ENCODE measurements around the gene NMRK1. TPM values are rescaled to one million over a fixed set of nuclear protein-coding genes. Genes with fewer than 3 reads are reported as not detected.

NMRK1 gene
- 53.3 and 55.0 TPM in 2 replicates for total RNA-seq (2014; rRNA removed; shearing (Covaris generic))

DNA sequence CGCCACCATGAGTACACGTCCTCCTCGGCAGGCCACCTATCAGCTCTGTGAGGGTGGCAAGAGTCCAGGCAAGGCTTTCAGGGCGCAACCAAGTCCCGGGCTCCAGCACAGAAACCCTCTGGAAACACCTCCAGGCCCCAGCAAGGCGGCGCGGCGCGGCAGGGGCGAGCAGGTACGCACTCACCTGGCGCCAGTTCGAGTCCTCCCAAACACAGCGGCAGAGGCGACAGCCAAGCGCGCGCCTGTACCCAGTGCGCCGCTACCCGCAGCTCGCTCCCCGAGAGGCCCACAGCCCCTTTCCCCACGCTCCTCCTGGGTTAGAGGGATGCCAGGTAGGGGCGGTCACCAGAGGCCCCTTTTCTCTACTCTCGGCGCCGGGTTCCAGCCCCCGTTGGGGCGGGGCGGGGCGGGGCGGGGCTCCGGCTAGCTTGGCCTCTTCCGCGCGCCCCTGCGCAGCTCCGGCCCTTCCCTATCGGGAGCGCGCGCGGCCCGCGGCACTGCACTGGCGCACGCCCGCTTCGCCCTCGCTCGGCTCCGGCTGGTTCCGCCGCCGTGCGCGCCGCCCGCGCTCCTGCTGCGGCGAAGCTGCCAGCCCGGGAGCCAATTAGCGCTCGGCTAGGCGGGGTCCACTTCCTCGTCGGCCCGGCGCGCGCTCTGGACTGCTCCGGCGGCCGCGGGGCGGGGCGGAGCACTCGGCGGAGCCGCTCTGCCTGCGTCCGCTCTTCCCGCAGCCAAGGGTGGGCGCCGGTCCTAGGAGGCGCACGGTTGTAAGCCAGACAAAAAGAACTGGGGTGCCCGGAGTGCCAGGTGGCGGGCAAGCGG, at the start of gene NMRK1, which contains the start of gene OSTF1:
Gene NMRK1, minus strand, starts transcription at position 332 of the 822 bp plus-strand sequence. CDS start 5,040 bp downstream, outside the sequence.
Gene OSTF1, plus strand, starts transcription at position 691 of the 822 bp plus-strand sequence. CDS start 179 bp downstream, outside the sequence.
- no peaks in the 10 kb centered on the region for H3K9me3 ChIP-seq (replicated peaks)
- no peaks in the 10 kb centered on the region for H3K27me3 ChIP-seq
- peak; percentile 95 to 97 for DNase-seq
- peak within 1 kb of the TSS; percentile 100 for H3K27ac ChIP-seq
- H3K4me3 ChIP-seq = peak within 1 kb of the TSS; percentile 96
- H3K36me3 ChIP-seq = no peaks in the 10 kb centered on the region
- H3K4me1 ChIP-seq = peaks cover 11% of the 10 kb centered on the region

DNA sequence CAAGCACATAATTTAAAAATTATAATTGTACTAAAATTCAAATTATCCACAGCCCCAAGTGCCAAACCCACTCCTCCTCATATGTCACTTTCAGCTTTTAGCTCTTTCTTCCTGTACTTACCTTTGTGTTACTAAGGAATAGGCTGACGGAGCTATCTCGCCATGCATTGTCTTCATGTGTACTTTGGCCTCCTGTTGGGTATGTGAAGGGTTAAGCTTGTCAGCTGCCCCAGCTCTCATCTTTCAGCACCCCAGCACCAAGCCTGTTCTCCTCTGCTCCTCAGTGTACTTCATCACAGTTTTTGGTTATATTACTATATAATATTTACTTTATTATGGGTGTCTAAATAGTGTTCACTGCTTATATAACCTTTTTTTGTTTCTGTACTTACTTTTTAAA, 46.5 kb upstream of the NMRK1 start:
- no peak overlapping the region for H3K4me3 ChIP-seq
- no peaks in the 10 kb centered on the region for H3K4me1 ChIP-seq
- H3K27ac ChIP-seq = no peak overlapping the region
- H3K36me3 ChIP-seq = peaks cover 10% of the 10 kb centered on the region
- H3K9me3 ChIP-seq (replicated peaks) = no peaks in the 10 kb centered on the region
- peak in 1 of 2 experiments; percentile 17 for DNase-seq
- H3K27me3 ChIP-seq = no peaks in the 10 kb centered on the region

DNA sequence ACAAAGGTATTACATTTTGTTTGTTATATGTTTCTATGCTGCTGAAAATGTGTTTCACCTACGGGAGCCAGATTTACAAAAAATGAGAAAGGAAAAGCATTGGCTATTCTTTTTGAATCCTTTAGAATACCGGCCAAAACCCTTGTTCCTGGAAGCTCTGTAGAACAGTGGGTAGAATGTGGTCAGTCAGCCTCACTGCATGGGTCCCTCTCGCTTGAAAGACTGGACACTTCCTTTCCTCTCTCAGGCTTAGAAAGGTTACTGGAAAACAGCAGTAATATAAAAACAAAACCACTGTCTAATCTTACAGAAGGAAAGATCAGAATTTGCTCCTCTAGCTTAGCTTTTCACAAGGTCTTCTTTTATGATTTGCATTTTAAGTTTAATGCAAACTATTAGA, 45.4 kb upstream of the NMRK1 start:
- H3K4me1 ChIP-seq = no peaks in the 10 kb centered on the region
- no peak overlapping the region for H3K27ac ChIP-seq
- H3K9me3 ChIP-seq (replicated peaks) = no peaks in the 10 kb centered on the region
- no peak overlapping the region for H3K4me3 ChIP-seq
- peaks cover 10% of the 10 kb centered on the region for H3K36me3 ChIP-seq
- H3K27me3 ChIP-seq = no peaks in the 10 kb centered on the region
- DNase-seq = no peak

DNA sequence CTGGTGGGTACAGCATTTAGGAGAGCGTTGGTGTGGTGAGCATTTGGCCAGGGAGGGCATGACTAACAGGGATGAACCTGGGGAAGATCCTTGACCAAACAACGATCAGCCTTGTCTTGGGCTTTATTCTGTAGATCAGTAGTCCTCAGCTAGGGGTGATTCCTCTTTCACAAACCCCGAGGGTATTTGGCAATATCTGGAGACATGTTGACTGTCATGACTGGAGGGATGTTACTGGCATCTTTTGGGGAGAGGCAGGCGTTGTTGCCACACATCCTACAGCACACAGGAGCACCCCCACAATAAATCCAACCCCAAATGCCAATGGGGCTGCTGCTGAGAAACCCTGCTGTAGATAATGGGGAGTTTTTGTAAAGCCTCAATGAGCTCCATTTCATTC, 44.3 kb upstream of the NMRK1 start:
- peaks cover 7% of the 10 kb centered on the region for H3K36me3 ChIP-seq
- H3K27me3 ChIP-seq = no peaks in the 10 kb centered on the region
- no peak overlapping the region for H3K4me3 ChIP-seq
- no peak for DNase-seq
- H3K4me1 ChIP-seq = no peaks in the 10 kb centered on the region
- H3K9me3 ChIP-seq (replicated peaks) = no peaks in the 10 kb centered on the region
- no peak overlapping the region for H3K27ac ChIP-seq

DNA sequence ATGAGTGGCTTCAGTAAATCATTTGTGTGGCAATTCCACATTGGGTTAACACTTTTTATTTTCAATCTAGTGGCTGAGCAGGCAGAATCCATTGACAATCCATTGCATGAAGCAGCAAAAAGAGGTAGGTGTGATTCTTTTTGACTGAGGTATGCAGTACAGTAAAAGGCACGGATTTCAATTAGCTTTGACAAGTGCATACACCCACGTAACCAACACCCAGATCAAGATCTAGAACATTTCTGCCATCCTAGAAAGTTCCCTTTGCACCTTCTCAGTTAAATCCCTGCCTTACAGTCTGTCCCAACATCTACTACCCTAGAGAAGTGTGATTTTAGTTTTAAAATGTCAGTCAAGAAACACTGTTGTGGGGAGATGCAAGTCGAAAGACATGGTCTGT, 43.7 kb upstream of the NMRK1 start:
- DNase-seq = no peak
- Histone ChIP-seq H3K4me3 (no peak overlapping the region), H3K9me3 (replicated peaks) (no peaks in the 10 kb centered on the region), H3K4me1 (no peaks in the 10 kb centered on the region), H3K27ac (no peak overlapping the region), H3K27me3 (no peaks in the 10 kb centered on the region), H3K36me3 (peaks cover 7% of the 10 kb centered on the region)

DNA sequence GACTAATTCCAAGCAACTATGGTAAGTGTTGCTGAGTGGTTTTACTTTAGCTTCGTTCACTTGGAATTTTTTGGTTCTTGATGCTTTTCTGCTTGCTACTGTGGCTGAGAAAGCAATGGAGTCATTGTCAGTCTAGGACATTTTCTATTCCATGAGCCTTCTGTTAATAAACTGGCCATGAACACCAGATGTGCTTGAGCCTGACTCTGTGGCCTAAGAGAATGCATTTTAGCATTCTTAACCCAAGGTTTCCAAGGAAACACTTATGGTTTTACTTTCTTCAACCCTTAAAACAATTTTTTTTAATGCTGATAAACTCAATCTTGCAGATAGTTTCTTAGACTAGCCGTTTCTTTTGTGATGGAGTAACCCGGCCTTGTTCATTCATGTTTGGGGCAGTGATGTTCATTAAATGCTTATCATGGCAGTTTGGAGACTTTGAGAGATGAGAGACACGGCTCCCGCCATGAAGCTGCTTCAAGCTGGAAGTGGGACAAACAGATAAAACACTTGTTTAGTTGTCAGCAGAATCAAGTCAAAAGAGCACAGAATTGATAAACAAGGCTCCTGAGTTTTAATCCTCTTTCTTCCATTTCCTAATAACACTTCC, 42.8 kb upstream of the NMRK1 start:
- peaks cover 4% of the 10 kb centered on the region for H3K36me3 ChIP-seq
- H3K9me3 ChIP-seq (replicated peaks) = no peaks in the 10 kb centered on the region
- H3K4me3 ChIP-seq = no peak overlapping the region
- H3K27me3 ChIP-seq = no peaks in the 10 kb centered on the region
- no peaks in the 10 kb centered on the region for H3K4me1 ChIP-seq
- DNase-seq = no peak
- no peak overlapping the region for H3K27ac ChIP-seq

DNA sequence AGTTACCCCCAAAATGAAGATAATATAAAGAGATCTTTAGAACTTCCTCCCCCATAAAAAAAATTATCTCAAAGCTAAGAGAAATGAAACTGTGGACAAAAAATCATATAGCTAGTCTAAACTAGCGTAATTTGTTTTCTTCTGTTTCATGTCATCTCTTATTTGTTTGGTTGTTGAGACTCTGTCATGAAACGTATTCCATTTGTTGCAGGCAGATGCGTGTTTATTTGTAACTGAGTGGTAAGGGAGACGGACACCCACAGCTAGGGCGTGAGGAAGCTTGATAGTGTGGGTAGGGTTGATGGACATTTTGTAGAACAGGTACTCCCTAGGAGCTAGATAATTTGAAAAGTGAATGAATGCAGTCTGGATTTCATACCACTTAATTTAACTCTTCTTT, 42.2 kb upstream of the NMRK1 start:
- Histone ChIP-seq H3K9me3 (replicated peaks) (no peaks in the 10 kb centered on the region), H3K4me1 (no peaks in the 10 kb centered on the region), H3K27ac (no peak overlapping the region), H3K36me3 (peaks cover 5% of the 10 kb centered on the region), H3K27me3 (no peaks in the 10 kb centered on the region), H3K4me3 (no peak overlapping the region)
- no peak for DNase-seq

DNA sequence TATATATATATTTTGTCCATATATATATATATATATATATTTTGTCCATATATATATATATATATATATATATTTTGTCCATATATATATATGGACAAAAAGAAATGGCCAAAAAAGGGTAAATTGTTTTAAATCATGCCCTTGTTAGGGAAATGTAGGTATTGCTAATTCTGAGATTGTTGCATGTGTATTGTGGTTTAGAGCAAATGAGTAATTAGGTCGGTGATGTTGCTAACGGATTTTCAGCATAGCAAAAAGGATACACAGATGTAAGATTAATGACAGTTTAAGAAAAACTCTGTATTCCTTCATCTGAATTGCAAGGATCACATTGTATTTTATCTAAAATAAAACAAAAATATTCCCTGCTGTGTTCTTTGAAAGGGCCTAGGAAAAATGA, 40.6 kb upstream of the NMRK1 start:
- H3K27me3 ChIP-seq = no peaks in the 10 kb centered on the region
- H3K4me1 ChIP-seq = no peaks in the 10 kb centered on the region
- no peaks in the 10 kb centered on the region for H3K9me3 ChIP-seq (replicated peaks)
- H3K27ac ChIP-seq = no peak overlapping the region
- DNase-seq = no peak
- peaks cover 6% of the 10 kb centered on the region for H3K36me3 ChIP-seq
- no peak overlapping the region for H3K4me3 ChIP-seq

DNA sequence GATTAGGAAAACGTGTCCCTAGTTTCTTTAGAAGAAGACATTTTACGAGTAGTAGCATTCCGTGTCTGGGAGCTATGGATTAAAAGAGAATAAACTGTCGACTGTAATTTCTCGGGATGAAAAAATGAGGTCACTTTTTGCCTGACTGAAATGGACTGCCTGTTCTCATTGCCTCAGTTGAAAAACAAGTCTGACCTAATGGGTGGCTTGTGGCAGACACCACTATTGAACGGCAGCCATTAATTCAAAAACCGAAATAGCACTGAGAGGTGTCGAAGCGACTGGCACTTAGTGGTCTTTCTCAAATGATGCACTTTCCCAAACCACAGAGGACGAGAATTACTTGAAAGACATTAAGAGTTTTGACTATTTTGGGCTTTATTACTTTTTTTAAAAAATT, 35.7 kb upstream of the NMRK1 start:
- no peaks in the 10 kb centered on the region for H3K4me1 ChIP-seq
- H3K27ac ChIP-seq = no peak overlapping the region
- no peaks in the 10 kb centered on the region for H3K9me3 ChIP-seq (replicated peaks)
- H3K36me3 ChIP-seq = peaks cover 8% of the 10 kb centered on the region; the same call in 1 of the 2 replicates
- no peak overlapping the region for H3K4me3 ChIP-seq
- DNase-seq = no peak
- H3K27me3 ChIP-seq = no peaks in the 10 kb centered on the region

DNA sequence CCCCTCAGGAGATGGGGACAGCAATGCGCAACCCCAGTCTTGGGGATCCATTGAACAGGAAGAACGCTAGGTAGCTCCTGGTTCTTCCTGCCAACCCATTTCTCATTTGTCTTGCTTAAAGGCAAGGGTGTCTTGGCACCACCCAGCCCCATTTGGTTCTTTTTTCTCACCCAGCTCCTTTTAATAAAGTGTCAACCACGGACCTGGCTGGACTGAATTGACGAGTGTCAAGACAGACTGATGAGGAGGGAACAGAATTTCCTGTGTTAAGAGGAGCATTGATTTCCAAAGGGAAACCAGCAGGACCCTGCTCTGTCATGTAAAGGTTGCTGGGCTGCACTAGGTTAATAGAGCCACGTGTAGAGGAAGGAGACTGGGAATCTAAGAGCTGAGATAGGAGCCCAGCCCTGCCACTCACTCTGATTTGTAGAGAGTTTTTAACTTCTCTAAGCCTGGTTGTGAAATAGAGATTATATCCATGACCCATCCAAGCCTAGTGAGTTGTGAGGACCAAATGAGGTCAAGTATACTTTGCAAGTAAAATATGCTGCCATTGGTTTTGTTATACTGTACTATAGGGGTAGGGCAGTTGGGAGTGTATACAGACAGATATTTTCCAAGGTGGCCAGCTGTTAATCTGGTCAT, 34.1 kb upstream of the NMRK1 start:
- no peaks in the 10 kb centered on the region for H3K9me3 ChIP-seq (replicated peaks)
- DNase-seq = no peak
- no peak overlapping the region for H3K27ac ChIP-seq
- H3K36me3 ChIP-seq = peaks cover 12% of the 10 kb centered on the region; the same call in 1 of the 2 replicates
- no peak overlapping the region for H3K4me3 ChIP-seq
- H3K27me3 ChIP-seq = no peaks in the 10 kb centered on the region
- no peaks in the 10 kb centered on the region for H3K4me1 ChIP-seq

DNA sequence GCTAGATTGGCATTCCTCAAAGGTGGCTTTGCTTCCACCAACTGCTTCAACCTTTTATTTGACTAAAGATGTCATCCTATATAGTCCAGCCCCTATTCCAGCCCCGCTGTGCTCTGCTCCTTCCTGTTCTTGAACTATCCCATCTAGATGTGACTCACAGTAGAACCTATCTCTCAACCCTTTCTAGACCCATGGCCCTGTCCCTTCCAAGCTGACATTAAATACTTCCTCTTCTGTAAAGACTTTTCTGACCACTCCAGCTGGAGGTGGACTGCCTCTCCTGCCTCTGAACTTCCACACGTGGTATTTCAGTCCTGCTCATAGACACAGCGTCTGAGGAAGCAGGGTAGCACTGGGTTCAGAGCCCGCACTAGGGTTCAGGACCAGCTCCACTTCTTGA, 32.7 kb upstream of the NMRK1 start:
- Histone ChIP-seq H3K36me3 (peaks cover 12% of the 10 kb centered on the region; the same call in 1 of the 2 replicates), H3K4me3 (no peak overlapping the region), H3K27ac (no peak overlapping the region), H3K4me1 (no peaks in the 10 kb centered on the region), H3K9me3 (replicated peaks) (no peaks in the 10 kb centered on the region), H3K27me3 (no peaks in the 10 kb centered on the region)
- no peak for DNase-seq

DNA sequence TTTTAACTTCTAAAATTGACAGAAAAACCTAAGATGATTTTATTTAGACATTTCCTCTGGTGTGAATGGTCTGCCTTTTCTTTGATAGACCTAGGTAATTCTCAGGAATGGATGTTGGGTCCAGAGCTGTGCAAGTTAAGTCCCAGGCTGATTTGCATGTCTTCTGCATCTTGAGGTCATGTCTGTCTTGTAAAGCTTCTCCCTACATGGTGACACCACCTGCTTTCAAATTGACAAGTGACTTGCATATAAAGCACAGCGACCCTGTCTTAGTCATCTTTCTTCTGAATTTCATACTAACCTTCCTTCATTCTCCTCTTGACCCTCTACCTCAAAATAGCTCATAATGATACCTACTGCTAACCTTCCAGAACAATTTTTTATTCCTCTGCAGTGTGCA, 29.6 kb upstream of the NMRK1 start:
- H3K36me3 ChIP-seq = peaks cover 10% of the 10 kb centered on the region; the same call in 1 of the 2 replicates
- no peak overlapping the region for H3K4me3 ChIP-seq
- H3K27ac ChIP-seq = no peak overlapping the region
- no peaks in the 10 kb centered on the region for H3K27me3 ChIP-seq
- H3K9me3 ChIP-seq (replicated peaks) = no peaks in the 10 kb centered on the region
- no peak for DNase-seq
- no peaks in the 10 kb centered on the region for H3K4me1 ChIP-seq

DNA sequence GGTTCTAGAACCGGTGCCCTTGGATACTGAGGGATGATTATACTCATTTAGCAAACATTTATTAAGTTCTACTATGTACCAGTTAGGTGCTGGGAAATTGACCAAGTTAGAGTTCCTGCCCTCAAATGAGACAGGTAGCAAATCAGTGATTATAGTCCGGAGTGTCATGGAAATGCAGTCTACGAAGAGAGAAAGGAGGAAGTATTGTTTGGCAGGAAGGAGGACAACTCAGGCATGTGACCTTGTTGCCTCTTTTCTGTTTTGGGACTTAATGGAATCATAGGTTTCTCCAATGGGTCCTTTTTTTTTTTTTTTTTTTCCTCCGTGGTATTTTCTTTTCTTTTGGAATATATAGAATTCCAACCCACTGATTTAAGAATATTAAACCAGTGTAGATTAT, 28.4 kb upstream of the NMRK1 start:
- H3K4me3 ChIP-seq = no peak overlapping the region
- no peak for DNase-seq
- no peaks in the 10 kb centered on the region for H3K9me3 ChIP-seq (replicated peaks)
- peaks cover 10% of the 10 kb centered on the region; the same call in 1 of the 2 replicates for H3K36me3 ChIP-seq
- no peaks in the 10 kb centered on the region for H3K4me1 ChIP-seq
- no peak overlapping the region for H3K27ac ChIP-seq
- no peaks in the 10 kb centered on the region for H3K27me3 ChIP-seq

DNA sequence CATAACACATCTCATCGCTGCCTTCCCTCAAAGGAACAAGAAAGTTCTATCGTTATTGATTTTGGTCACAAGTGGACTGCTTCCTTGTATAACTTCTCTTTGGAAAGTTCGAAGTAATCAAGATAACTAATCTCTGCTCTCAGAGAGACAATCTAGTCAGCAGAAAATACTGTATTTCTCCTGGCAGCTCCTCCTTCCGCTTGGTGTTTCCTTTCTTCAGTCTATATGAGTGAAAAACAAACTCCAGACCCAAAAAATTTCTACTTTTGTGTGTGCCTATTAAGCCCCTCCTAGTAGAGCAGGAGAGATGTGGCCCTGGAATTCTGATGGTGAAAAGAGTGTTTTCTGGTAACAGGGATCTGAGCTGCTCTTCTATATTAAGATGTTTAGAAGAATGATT, 24.8 kb upstream of the NMRK1 start:
- Histone ChIP-seq H3K27me3 (no peaks in the 10 kb centered on the region), H3K9me3 (replicated peaks) (no peaks in the 10 kb centered on the region; the same call in 1 of the 2 replicates), H3K27ac (no peak overlapping the region), H3K36me3 (peaks cover 6% of the 10 kb centered on the region; the same call in 1 of the 2 replicates), H3K4me3 (no peak overlapping the region), H3K4me1 (0 out of 2 replicates have a peak, but pooled peaks cover 5% of the 10 kb centered on the region)
- DNase-seq = no peak
